GM19351 (cell line): ENCODE data around the gene SLC12A6.

Source experiments
- ATAC-seq: cut with Tn5 transposase; IDR thresholded peaks from one replicate; pipeline ENCODE4 v1.9.1; 2021; ENCODE audit warnings: mild to moderate bottlenecking, moderate library complexity; ENCODE audit not compliant: unreplicated experiment

The SLC12A6 gene

DNA sequence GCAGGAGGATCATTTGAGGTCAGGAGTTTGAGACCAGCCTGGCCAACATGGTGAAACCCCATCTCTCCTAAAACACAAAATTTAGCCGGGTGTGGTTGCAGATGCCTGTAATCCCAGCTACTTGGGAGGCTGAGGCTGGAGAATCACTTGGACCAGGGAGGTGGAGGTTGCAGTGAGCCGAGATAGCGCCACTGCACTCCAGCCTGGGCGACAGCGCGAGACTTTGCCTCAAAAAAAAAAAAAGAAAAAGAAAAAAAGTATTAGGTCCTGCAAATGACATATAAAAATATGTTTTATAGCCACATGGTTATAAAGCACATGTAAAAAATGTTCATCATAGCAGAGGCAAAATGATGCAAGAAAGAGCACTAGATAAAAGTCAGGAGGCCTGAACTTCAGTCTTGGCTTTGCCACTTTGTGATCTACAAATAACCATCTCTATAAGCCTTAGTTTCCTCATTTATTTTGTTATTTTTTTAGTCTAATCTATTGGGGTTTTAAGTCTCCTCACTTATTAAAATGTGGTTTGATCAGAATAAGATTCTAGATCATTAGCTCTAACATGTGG, 4.9 kb downstream of the SLC12A6 start:
- ATAC-seq, result no peak

DNA sequence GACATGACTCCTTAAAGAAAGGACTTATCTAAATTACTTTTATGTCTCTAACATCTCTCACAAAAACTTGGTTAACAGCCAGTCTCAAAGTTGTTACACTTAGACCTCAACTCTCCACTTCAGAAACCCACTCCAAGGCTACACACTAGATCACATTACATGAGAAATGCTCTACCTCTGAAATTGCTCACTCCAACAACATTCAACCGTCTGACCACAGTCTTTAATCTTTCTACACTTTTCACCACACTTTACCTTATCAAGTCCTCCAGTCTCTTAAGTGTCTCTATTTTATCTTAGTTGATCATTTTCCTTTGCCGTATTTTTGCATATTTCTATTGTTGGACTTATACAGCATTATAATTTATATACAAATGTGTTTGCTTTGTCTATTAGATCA, 5.8 kb downstream of the SLC12A6 start:
- ATAC-seq, result no peak

DNA sequence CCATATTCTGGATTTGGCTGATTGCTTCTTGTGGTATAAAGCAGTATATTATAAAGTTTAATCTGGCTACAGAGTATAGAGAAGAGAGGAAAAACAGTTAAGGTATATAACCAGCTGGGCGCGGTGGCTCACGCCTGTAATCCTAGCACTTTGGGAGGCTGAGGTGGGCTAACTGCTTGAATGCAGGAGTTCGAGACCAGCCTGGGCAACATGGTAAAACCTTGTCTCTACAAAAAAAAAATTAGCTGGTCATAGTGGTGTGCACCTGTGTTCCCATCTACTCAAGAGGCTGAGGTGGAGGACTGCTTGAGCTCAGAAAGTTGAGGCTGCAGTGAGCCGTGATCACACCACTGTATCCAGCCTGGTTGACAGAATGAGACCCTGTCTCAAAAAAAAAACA, 7.3 kb downstream of the SLC12A6 start:
- no peak for ATAC-seq

DNA sequence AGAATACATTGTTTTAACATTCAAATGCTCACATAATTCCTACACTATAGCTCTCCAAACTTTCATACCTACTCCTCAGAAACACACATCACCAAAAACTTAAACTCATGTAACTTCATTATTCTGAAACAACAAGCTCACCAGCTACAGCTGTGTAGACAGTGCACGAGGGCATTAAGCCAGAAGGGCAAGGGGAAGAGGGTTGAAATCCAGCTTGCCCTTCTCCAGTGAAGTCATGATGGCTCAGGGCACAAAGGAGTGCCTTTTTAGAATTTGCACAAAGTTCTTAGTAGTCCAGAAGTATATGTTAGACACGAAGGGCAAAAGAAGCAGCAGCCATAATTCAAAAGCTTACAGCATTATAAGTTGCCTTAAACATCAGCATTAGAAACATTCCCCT, 8.6 kb downstream of the SLC12A6 start:
- no peak for ATAC-seq

DNA sequence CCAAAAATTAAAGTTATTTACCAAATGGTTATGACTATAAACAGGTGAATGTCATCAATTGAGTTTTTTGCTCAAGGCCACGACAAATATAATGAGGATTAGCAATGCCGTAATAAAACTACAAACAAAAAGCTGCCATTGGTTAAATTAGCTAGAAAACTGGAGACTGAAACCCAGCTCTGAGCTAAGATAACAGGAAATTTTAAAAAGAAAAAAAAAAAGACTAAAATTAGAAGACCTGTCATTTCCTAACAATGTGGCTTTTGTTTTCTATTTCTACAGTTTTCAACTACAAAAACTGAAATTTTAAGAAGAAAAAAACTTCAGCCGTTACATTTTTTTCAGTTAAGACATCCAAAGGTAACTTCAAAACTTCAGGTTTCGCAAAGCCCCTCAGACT, 9.7 kb downstream of the SLC12A6 start:
- no peak for ATAC-seq

DNA sequence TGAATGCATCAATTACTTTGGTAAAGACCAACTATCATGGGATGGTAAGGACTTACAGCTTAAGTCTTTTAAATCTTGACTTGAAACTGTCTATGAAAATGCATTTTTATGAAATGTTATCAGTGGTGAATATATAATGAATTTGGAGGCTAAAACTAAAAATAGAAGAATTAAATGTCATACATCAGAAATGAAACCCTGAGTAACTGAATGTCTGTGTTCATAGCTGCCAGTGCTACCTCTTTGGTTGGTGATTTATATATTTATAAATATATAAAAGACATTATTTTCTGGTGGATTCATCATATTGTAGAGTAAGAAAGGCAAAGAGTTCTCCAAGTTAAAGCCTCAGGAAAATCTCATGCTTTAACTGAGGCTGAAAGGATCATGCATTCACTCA, 12.2 kb downstream of the SLC12A6 start:
- ATAC-seq, result no peak

DNA sequence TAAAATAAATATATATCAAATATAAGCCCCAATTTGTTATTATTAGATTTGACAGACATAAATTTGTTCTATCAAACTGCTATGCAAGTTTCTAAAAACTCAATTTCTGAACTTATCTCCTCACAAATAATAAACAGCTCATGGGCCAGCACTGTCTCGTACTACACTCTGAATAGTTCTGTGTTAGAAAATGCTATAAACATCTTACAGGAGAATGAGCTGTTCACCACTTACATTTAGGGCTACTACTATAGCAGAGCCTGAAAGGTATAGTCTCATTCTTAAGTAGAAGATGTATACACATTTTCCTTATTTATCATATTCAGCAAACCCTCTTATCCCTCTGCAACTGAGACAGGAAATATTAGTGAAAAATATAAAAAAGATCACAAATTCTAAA, 12.6 kb downstream of the SLC12A6 start:
- ATAC-seq, result no peak

DNA sequence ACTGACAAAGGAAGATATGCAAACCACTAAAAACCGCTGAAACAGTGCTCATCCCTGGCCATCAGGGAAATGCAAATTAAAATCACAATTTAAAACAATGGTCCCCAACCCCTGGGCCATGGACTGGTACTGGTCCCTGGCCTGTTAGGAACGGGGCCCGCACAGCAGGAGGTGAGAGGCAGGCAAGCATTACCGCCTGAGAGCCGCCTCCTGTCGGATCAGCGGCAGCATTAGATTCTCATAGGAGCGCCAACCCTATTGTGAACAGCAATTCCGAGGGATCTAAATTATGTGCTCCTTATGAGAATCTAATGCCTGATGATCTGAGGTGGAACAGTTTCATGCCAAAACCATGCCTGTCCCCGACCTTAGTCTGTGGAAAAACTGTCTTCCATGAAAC, 14.4 kb downstream of the SLC12A6 start:
- ATAC-seq, result no peak

DNA sequence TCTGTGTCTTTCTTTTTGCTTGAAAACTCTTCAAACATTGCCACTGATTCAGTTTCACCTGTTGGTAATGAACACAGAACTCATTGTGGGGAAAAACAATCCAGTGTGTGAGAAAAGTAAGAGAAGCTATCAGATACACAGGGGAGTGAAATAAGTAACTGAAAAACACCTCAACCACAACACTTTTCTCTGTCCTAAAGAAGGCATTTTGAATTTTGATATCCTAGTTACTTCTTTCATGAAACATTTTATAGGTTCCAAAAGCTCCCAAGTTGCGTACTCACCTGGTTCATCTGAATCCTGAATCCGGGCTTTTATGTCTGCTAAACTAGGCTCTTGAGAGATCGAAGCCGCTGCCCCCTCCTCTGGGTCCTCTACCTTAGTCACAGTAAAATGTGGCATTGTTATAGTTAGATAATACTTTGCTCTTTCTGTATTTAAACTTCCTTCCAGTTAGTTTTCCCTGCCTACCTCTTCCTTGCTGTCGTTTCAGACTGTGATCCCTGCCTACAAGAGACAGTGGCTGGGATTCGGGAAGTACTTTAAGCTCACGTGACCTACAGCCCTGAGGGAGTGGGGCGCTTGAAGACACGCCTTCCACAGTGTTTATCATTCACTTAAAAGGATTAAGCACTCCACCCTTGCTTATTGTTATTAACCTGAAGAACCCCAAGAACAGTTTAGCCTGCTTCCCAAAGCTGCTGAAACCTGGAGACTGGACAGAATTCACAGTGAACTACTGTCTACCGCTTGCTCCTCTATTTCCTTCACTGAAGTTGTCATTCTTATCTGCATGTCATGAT, 19.1 kb downstream of the SLC12A6 start:
- ATAC-seq, result peak; percentile 75

DNA sequence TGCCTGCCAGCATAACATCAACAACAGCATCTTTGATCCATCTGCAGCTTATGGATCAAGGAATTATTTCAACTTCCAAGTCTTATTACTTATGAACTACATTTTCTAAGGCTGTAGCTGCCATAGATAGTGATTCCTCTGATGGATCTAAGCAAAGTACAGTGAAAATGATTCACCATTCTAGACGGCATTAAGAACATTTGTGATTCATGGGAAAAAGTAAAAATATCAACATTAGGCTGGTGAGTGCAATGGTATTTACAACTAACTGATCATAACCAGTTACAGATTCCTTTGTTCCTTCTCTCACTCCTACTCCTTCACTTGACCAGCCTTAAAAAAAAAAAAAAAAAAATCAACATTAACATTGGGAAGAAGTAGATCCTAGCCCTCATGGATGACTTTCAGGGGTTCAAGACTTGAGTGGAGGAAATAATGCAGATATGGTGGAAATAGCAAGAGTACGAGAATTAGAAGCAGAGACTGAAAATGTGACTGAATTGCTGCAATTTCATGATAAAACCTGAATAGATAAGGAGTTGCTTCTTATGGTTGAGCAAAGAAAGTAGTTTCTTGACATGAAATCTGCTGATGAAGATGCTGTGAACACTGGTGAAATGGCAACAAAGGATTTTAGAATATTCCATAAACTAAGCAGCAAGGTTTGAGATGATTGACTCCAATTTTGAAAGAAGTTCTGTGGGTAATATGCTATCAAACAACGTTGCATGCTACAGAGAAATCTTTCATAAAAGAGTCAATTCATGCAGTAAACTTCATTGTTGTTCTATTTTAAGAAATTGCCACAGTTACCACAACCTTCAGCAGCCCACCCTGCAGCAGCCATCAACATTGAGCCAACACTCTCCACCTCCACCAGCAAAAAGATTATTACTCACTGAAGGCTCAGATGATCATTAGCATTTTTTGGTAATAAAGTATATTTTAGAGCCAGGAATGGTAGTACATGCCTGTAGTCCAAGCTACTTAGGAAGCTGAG, 22.8 kb downstream of the SLC12A6 start:
- no peak for ATAC-seq

DNA sequence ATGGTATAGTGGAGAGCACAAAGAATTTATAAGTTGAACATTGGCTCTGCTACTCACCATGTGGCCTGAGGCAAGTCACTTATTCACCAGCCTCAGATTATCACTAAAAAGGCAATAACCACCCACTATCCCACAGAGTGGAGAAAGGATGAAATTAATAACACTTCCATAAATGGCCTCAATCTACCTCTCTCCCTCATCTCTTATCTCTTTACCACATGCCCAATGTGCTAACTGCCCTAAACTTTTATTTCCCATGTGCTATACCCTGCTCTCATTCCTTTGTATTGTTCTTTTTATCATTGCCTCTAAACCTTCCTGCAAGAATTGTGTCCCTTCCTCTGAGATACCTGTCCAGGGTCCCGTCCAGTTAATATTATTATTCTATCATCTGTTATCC, 26.0 kb downstream of the SLC12A6 start:
- ATAC-seq, result no peak

DNA sequence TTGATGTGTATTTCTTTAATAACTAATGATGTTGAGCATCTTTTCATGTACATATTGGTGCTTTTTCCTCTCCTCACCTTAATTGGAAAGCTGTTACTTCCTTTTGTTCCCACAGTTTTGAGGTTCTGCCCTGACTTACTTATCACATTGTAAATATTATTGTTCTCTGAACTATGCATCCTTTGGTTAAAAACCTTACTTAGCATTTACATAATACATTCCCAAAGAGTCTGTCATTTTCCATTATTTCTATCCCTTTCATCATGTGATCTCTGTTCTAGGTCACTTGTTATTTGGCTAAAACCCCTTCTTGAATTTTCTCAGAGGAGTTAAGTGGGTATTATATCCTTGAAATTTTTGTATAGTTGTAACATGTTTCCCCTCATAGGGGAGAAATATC, 33.0 kb downstream of the SLC12A6 start:
- no peak for ATAC-seq

DNA sequence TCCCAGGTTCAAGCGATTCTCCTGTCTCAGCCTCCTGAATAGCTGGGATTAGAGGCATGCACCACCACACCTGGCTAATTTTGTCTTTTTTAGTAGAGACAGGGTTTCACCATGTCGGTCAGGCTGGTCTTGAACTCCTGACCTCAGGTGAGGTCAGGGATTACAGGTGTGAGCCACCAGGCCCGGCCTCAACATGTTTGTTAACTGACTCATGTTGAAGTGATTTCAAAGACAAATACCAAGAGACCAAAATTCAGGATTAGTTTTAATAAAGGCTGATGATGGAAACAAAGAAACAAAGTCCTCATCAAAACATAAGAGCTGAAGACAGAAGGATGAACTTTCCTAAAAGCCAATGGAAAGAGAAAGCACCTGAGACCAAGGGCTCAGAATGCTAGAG, 36.5 kb downstream of the SLC12A6 start:
- no peak for ATAC-seq

DNA sequence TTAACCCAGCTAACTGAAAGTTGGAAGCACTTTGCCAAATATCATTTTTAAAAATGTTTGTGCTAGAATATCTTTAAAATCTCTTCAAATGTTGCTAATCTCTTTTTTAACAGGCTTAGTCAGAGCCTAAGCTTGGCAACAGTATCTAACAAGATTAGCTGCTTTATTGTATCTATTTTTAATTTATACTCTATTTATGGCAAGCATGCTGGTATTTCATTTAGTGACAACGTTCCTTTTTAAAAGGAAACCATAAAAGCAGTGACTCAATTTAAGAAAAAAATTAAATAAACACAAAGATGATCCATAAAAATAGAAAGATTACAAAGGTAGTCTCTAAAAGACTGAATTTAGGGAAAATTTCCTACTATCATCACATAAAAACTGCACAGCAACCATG, 40.5 kb downstream of the SLC12A6 start:
- no peak for ATAC-seq

DNA sequence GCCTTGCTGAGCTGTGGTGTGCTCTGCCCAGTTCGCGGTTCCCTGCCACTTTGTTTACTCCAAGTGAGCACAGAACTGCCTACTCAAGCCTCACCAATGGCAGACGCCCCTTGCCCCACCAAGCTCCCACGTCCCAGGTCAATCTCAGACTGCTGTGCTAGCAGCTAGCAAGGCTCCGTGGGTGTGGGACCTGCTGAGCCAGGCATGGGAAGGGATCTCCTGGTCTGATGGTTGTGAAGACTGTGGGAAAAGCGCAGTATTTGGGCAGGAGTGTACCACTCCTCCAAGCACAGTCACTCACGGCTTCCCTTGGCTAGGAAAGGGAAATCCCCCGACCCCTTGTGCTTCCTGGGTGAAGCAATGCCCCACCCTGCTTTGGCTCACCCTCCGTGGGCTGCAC, 45.0 kb downstream of the SLC12A6 start:
- no peak for ATAC-seq

DNA sequence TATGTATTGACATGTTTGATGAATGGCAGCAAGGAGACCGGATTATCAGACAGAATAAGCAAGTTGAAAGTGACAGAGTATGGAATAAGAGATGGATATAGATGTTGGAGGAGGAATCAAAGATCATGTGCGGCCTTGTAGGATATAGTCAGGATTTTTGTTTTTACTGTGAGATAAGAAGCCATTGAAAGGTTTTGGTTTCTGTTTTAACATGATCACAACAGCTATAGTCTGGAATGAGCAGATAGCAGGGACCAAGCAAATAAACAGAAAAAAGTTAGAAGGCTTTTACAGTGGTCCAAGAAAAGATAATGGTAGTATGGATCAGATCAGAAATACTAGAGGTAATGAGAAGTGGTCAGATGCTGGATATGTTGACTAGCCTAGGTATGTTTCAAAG, 52.6 kb downstream of the SLC12A6 start:
- ATAC-seq, result no peak

DNA sequence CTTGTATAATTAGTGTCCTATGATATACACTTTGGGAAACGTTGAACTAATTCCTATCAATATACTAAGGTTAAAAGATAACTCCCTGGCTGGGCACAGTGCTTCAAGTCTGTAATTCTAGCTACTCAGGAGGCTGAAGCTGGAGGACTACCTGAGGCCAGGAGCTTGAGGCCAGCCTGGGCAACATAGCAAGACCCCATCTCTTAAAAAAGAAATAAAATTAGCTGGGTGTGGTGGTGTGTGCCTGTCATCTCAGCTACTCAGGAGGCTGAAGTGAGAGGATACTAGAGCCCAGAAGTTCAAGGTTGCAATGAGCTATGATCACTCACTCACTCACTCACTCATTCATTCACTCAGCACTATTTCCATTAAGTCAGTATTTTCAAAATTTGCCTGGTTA, 55.2 kb downstream of the SLC12A6 start:
- no peak for ATAC-seq

DNA sequence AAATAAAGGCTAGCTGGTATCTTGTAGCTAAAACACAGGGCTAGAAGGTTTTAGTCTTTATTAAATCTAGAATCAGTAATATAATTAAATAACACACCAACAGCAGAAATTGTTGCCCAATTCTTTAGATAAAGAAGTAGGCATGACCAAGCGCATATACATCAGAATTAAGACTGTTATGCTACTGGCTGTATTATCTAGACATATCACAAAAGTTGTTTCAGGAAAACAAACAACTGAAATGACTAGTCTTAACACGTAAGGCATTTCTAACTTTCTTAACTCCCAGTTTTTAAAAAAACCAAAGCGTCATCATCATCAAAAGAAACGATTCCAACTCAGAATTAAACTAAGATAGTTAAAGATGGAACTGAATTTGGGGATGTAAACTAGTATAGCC, 57.4 kb downstream of the SLC12A6 start:
- no peak for ATAC-seq

DNA sequence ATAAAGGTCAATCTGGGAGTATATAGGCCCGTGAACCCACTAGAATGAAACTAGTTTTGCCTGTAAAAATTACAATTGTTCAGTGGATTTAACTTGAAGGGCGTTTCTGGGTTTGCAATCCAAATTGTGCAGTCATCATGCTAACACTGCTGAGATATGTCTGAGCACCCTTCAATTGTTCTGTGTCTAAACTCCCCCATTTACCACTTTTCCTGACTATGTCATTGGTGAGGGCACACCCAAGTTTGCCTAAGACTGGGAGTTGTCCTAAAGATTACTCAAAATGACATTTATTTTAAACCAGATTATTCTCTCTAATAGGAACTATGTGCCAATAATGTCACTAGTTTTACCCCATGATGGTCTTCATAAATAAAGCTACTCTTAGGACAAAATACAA, 58.2 kb downstream of the SLC12A6 start:
- no peak for ATAC-seq

DNA sequence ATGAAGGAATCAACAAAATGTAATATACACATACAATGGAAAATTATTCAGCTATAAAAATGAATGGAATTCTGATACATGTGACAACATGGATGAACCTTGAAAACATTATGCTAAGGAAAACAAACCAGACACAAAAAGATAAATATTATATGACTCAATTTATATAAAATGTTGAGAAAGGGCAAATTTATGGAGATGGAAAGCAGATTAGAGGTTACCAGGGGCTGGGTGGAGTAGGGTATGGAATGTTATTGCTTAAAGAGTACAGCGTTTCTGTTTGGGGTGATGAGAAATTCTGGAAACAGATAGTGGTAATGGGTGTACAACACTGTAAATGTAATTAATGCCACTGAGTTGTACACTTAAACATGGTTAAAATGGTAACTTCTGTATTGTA, 61.9 kb downstream of the SLC12A6 start:
- ATAC-seq, result no peak

DNA sequence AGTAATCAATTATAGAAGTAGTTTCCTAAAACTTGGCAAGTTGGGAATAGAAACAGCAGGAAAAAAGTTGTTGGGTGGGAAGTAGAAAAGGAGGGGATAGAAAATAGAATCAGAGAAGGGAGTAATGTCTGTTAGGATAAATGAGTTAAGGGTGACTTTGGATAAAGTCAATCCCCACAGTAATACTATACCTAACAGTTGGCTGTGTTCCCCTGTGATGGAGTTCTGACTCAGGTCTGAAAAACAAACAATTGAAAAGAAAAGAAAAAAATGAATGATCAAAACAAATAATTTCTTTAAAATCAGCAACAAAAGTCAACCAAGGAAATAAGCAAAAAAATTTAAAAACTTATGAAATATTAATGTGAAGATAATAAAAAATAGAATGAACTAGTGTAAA, 62.4 kb downstream of the SLC12A6 start:
- no peak for ATAC-seq

DNA sequence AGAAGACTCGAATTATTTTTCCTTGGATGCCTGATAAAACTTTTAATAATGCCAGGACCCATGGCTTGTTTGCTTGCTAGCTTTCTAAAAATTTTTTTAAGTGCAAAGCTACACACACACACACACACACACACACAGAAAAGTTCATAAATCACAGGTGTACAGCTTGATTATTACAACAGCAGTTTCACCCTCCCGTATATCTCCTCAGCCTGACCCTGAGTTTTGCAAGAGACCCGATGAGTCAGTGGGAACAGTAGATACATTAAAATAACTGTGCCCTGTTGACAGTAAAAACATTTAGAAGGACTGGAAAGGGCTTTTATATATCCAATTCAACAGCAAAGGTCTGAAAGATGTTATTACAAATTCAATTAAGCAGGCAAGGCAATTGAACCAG, 66.1 kb downstream of the SLC12A6 start:
- no peak for ATAC-seq
